GM19238 (cell line): Measurements from ENCODE around the gene TNNI3.
"Not testable (repeated sequence)": the region's sequence is repeated elsewhere in the genome, so short reads cannot be mapped to it uniquely, and the experiment has no call there.

ENCODE experiments used
- DNase-seq: peaks from one replicate; pipeline ENCODE4 v3.0.0; 2011; ENCODE audit warnings: low spot score; ENCODE audit not compliant: insufficient read length

TNNI3 gene

GRCh38 chr19:55113570-55114039 lies 43.9 kb downstream of the TNNI3 start:
- no peak for DNase-seq

- no peak for DNase-seq
Observed at GRCh38 chr19:55112777-55113569, 44.6 kb downstream of the TNNI3 start.

- no peak for DNase-seq
Observed at GRCh38 chr19:55112246-55112776, 45.2 kb downstream of the TNNI3 start.

GRCh38 chr19:55111238-55111831 lies 46.2 kb downstream of the TNNI3 start:
- no peak for DNase-seq

- no peak for DNase-seq
Observed at GRCh38 chr19:55109527-55110291, 47.8 kb downstream of the TNNI3 start.

GRCh38 chr19:55107252-55107651 lies 50.3 kb downstream of the TNNI3 start:
- DNase-seq = not testable (repeated sequence)

GRCh38 chr19:55106591-55106990 lies 50.9 kb downstream of the TNNI3 start:
- no peak for DNase-seq

GRCh38 chr19:55105237-55105636 lies 52.3 kb downstream of the TNNI3 start:
- no peak for DNase-seq

- no peak for DNase-seq
Observed at GRCh38 chr19:55103190-55103589, 54.3 kb downstream of the TNNI3 start.
